ENCODE data around the gene LONP2.

DNA sequence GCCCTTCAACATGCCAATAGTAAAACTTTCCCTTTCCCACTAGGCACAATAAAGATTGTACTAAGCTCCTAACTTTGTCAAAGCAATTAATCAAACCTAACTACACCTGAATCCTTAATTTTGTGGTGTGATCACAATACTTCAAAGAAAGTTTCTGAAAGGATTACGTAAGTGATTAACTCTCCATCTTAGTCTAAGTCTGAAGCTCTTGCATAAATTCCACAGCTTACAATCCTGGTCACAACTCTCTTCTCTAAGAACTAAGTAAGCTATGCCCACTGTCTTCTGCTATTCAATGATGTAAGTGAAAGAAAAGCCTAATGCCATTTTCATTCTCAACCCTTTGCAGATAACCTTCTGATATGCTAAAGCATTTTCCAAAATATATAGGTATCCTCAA, 125.7 kb downstream of the LONP2 start:
- TF ChIP-seq CHD2 (IDR thresholded peaks at IDR 0.05; ENCODE audit: low read depth, low read length) (no peak), HNRNPK (IDR thresholded peaks at IDR 0.05; ENCODE audit: low read depth, low read length, poor library complexity, severe bottlenecking) (no peak)
